ENCODE results near the gene ZBTB7C. TPM values are rescaled to one million over a fixed set of nuclear protein-coding genes. Genes with fewer than 3 reads are reported as not detected.

Gene ZBTB7C
- polyA plus RNA-seq, 1 donor, result 1.7 TPM

DNA sequence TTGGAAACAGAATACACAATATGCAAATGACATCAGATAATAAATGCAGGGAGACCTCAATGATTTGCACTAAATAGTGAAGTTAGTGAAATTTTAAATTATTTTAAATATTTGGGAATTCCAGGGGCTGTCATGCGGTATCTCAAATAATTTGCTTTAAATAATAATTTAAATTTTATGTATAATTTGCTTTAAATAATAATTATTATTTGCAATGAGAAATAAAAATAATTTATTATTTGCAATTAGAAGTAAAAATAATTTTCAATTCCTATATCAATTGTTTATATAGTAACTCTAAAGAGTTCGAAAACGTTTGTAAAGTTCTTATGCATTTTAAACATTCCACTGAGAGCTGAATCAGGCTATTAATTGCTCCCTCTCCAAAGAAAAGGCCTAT is 226.4 kb downstream of the ZBTB7C start:
- no peak overlapping the region for H3K27ac ChIP-seq (ENCODE audit: low read length)
- WGBS (ENCODE audit: insufficient coverage, low lambda C conversion rate), result 100% methylated on average over 1 of the region's 3 CpGs
- peaks cover 15% of the 10 kb centered on the region for H3K4me1 ChIP-seq (ENCODE audit: control insufficient read depth, insufficient read depth, low read length)
- no peaks in the 10 kb centered on the region for H3K9me3 ChIP-seq (ENCODE audit: control insufficient read depth, low read depth, low read length)
- no peaks in the 10 kb centered on the region for H3K27me3 ChIP-seq (ENCODE audit: control insufficient read depth, insufficient read depth, low read length)
- no peaks in the 10 kb centered on the region for H3K36me3 ChIP-seq (ENCODE audit: control insufficient read depth, insufficient read depth, low read length)
- no peak for DNase-seq
- no peak overlapping the region for H3K4me3 ChIP-seq (ENCODE audit: low read length)

- Histone ChIP-seq H3K36me3 (ENCODE audit: control insufficient read depth, insufficient read depth, low read length) (no peaks in the 10 kb centered on the region), H3K9me3 (ENCODE audit: control insufficient read depth, low read depth, low read length) (no peaks in the 10 kb centered on the region), H3K4me3 (ENCODE audit: low read length) (no peak overlapping the region), H3K27me3 (ENCODE audit: control insufficient read depth, insufficient read depth, low read length) (no peaks in the 10 kb centered on the region), H3K4me1 (ENCODE audit: control insufficient read depth, insufficient read depth, low read length) (peaks cover 15% of the 10 kb centered on the region), H3K27ac (ENCODE audit: low read length) (no peak overlapping the region)
- no peak for DNase-seq
- 84% methylated on average over 2 of the region's 4 CpGs for WGBS (ENCODE audit: insufficient coverage, low lambda C conversion rate)
Measured at GRCh38 chr18:48181857-48182256, 227.3 kb downstream of the ZBTB7C start.

DNA sequence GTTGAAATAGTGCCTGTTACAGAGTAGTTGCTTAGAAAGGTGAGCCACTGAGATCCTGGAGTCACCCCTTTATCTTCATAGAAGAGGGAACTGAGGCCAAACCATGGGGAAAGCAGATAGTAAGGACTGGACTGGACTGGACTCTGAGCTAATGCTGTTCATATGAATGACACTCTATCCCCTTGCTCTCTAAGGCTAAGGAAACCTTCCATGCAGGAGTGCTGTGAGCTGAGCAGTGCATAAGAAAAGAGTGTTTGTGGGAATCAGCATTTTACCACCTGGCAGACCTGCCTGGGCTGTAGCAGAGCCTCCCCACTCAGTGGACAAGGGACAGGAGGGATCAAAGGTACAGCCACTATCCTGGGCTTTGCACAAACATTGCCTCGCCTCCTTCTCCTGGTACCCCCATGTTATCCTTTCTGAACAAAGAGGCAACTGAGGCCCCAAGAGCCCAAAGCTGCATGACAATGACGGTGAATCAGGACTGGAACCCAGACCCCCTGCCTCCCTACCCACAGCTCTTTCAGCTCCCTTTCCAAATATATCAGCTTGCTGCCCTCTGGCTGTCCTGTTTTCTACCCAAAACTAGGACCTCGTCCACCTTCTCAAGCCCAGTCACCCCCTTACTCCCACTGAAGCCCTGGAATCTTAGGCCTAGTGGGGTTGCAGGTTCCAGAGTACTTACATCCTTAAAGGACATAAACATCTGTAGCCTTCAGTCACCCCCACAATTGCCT is 227.9 kb downstream of the ZBTB7C start:
- no peaks in the 10 kb centered on the region for H3K27me3 ChIP-seq (ENCODE audit: control insufficient read depth, insufficient read depth, low read length)
- H3K4me1 ChIP-seq (ENCODE audit: control insufficient read depth, insufficient read depth, low read length), result peaks cover 17% of the 10 kb centered on the region
- peak; percentile 73 to 80 for DNase-seq
- WGBS (ENCODE audit: insufficient coverage, low lambda C conversion rate), result 100% methylated on average over 1 of the region's 3 CpGs
- H3K27ac ChIP-seq (ENCODE audit: low read length), result no peak overlapping the region
- no peak overlapping the region for H3K4me3 ChIP-seq (ENCODE audit: low read length)
- no peaks in the 10 kb centered on the region for H3K9me3 ChIP-seq (ENCODE audit: control insufficient read depth, low read depth, low read length)
- no peaks in the 10 kb centered on the region for H3K36me3 ChIP-seq (ENCODE audit: control insufficient read depth, insufficient read depth, low read length)

DNA sequence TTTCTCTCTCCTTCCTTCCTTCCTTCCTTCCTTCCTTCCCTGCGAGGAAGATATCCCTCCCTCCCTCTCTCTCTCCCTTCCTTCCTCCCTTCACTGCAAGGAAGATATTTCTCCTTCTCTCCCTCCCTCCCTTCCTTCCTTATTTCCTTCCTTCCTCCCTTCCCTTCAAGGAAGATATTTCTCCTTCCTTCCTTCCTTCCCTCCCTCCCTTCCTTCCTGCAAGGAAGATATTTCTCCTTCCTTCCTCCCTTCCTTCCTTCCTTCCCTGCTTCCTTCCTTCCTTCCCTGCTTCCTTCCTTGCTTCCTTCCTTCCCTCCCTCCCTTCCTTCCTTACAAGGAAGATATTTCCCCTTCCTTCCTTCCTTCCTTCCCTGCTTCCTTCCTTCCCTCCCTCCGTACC is 229.5 kb downstream of the ZBTB7C start:
- H3K4me1 ChIP-seq (ENCODE audit: control insufficient read depth, insufficient read depth, low read length), result peaks cover 17% of the 10 kb centered on the region
- no peaks in the 10 kb centered on the region for H3K36me3 ChIP-seq (ENCODE audit: control insufficient read depth, insufficient read depth, low read length)
- no peak overlapping the region for H3K4me3 ChIP-seq (ENCODE audit: low read length)
- no peaks in the 10 kb centered on the region for H3K27me3 ChIP-seq (ENCODE audit: control insufficient read depth, insufficient read depth, low read length)
- no peaks in the 10 kb centered on the region for H3K9me3 ChIP-seq (ENCODE audit: control insufficient read depth, low read depth, low read length)
- no peak overlapping the region for H3K27ac ChIP-seq (ENCODE audit: low read length)
- DNase-seq, result no peak
- no CpG with 5 or more reads among the region's 2 CpGs for WGBS (ENCODE audit: insufficient coverage, low lambda C conversion rate)

DNA sequence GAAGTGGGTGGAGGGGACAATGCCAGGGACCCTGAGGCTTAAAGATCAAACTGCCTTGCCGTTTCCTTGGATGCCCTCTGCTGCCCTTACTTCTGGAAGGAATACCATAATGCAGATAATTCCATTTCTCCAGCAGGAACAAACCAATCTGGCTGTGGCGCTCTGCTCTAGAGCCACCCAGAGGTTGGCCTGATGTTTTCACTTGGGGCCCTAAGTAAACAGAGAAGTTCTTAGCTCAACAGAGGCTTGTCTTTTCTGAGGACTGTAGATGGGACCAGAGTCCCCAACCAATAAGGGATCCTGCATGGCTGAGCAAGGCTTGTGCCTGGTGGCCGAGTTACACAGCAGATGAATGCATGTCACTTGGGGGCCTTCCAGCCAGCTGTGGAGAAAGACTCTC is 230.2 kb downstream of the ZBTB7C start:
- Histone ChIP-seq H3K4me3 (ENCODE audit: low read length) (no peak overlapping the region), H3K4me1 (ENCODE audit: control insufficient read depth, insufficient read depth, low read length) (peaks cover 17% of the 10 kb centered on the region), H3K9me3 (ENCODE audit: control insufficient read depth, low read depth, low read length) (no peaks in the 10 kb centered on the region), H3K27me3 (ENCODE audit: control insufficient read depth, insufficient read depth, low read length) (no peaks in the 10 kb centered on the region), H3K36me3 (ENCODE audit: control insufficient read depth, insufficient read depth, low read length) (no peaks in the 10 kb centered on the region), H3K27ac (ENCODE audit: low read length) (no peak overlapping the region)
- DNase-seq, result peak in 1 of 2 donors; percentile 27
- WGBS (ENCODE audit: insufficient coverage, low lambda C conversion rate), result no CpG with 5 or more reads among the region's 3 CpGs

DNA sequence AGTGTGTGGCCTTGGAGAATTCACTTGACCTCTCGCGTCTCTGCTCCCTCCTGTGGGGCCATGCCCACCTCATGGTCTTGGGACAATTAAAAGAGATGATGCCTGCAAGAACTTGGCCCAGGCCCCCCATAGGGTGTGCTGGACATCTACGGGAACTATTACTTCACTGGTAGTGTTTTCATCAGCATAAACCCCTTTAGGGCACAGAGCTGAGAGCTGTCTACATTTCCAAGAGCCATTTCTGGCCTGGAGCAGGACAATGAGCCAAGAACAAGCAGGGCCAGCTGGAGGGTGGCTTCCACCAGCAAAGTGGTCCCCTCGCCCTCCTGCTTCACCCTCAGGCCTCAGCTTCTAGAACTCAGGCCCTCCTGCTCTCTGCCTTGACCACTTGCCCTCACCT is 232.3 kb downstream of the ZBTB7C start:
- Histone ChIP-seq H3K27ac (ENCODE audit: low read length) (no peak overlapping the region), H3K4me3 (ENCODE audit: low read length) (no peak overlapping the region), H3K36me3 (ENCODE audit: control insufficient read depth, insufficient read depth, low read length) (no peaks in the 10 kb centered on the region), H3K9me3 (ENCODE audit: control insufficient read depth, low read depth, low read length) (no peaks in the 10 kb centered on the region), H3K4me1 (ENCODE audit: control insufficient read depth, insufficient read depth, low read length) (peaks cover 17% of the 10 kb centered on the region), H3K27me3 (ENCODE audit: control insufficient read depth, insufficient read depth, low read length) (no peaks in the 10 kb centered on the region)
- DNase-seq, result no peak
- WGBS (ENCODE audit: insufficient coverage, low lambda C conversion rate), result no CpG with 5 or more reads among the region's 4 CpGs

DNA sequence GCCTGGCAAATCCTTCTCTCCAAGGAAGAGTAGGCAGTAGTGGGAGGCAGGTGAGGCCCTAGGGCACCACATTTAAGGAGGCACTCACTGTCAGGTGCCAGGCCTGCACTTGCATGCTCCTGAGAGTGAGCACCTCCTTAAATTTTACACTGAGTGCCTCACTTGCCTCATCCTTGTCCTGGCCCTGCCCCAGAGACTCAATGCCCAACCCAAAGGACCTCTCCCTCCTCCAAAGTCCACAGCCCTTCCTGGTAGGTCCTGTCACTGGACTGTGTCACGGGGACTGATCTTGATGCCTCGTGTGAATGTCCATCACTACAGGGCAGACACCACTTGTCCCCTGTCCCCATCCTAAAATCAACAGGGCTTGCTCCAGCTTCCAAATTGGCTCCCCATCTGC is 235.6 kb downstream of the ZBTB7C start:
- no CpG with 5 or more reads among the region's 2 CpGs for WGBS (ENCODE audit: insufficient coverage, low lambda C conversion rate)
- Histone ChIP-seq H3K9me3 (ENCODE audit: control insufficient read depth, low read depth, low read length) (no peaks in the 10 kb centered on the region), H3K36me3 (ENCODE audit: control insufficient read depth, insufficient read depth, low read length) (no peaks in the 10 kb centered on the region), H3K27me3 (ENCODE audit: control insufficient read depth, insufficient read depth, low read length) (no peaks in the 10 kb centered on the region), H3K4me1 (ENCODE audit: control insufficient read depth, insufficient read depth, low read length) (peaks cover 15% of the 10 kb centered on the region), H3K27ac (ENCODE audit: low read length) (no peak overlapping the region), H3K4me3 (ENCODE audit: low read length) (no peak overlapping the region)
- DNase-seq, result no peak

DNA sequence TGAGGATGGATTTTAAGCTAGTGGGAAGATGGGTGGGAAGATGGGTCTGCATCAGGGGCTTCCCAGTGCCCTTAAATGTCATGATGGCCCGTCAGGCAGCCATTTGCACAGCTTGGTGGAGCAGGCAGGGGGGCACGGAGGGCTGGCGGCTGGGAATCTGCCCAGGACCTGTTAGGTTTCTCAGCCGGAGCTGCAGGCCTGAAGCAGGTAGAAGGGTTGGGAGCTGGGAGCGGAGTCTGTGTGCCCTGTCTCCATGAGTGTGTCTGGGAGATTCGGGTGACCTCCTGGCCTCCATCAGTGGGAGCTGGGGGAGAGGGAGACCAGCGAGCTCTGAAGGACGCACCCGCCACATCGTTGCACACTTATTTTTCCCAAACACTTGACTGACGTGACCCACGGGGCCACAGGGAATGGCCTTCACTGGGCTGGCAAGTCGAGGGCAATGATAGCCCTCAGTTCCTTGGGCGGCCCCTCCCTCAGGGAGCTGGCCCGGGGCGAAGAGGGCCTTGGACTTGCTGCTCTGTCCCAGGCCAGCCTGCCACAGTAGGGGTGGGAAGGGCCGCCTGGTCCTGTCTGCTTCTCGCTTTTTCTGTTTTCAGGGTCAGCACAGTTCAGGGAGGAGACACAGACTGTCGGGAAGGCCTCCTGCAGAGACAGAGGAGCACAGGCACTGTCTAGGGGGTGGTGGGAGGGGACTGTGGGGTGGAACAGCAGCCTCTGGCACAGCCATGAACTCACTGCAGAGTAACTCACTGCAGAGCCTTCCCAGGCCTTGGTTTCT is 236.8 kb downstream of the ZBTB7C start:
- no peak for DNase-seq
- 100% methylated on average over 1 of the region's 19 CpGs for WGBS (ENCODE audit: insufficient coverage, low lambda C conversion rate)
- H3K4me1 ChIP-seq (ENCODE audit: control insufficient read depth, insufficient read depth, low read length), result peaks cover 26% of the 10 kb centered on the region
- no peaks in the 10 kb centered on the region for H3K27me3 ChIP-seq (ENCODE audit: control insufficient read depth, insufficient read depth, low read length)
- no peak overlapping the region for H3K4me3 ChIP-seq (ENCODE audit: low read length)
- no peak overlapping the region for H3K27ac ChIP-seq (ENCODE audit: low read length)
- H3K9me3 ChIP-seq (ENCODE audit: control insufficient read depth, low read depth, low read length), result no peaks in the 10 kb centered on the region
- H3K36me3 ChIP-seq (ENCODE audit: control insufficient read depth, insufficient read depth, low read length), result no peaks in the 10 kb centered on the region

- Histone ChIP-seq H3K27ac (ENCODE audit: low read length) (no peak overlapping the region), H3K9me3 (ENCODE audit: control insufficient read depth, low read depth, low read length) (no peaks in the 10 kb centered on the region), H3K4me1 (ENCODE audit: control insufficient read depth, insufficient read depth, low read length) (peaks cover 32% of the 10 kb centered on the region), H3K4me3 (ENCODE audit: low read length) (no peak overlapping the region), H3K27me3 (ENCODE audit: control insufficient read depth, insufficient read depth, low read length) (no peaks in the 10 kb centered on the region), H3K36me3 (ENCODE audit: control insufficient read depth, insufficient read depth, low read length) (no peaks in the 10 kb centered on the region)
- no peak for DNase-seq
- WGBS (ENCODE audit: insufficient coverage, low lambda C conversion rate), result no CpG with 5 or more reads among the region's 6 CpGs
Measured at GRCh38 chr18:48171490-48172188, 237.5 kb downstream of the ZBTB7C start.

DNA sequence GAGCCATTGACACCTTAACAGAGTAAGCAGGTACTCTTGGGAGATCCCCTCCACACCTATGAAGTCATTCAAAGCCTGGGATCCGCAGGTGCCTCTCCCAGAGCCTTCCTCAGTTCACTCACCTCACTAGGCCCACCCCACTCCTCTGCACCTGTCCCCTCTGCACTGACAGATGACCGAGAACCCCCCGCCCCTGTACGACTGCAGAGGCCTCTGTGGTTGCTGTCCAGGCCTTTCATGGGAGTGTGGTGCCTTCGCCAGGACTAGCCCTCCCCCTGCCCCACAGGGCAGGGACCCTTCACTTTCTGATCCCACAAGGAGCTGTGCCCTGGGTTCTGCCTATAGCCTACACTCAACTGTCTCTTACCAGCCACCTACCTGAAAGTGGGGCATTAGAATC is 238.5 kb downstream of the ZBTB7C start:
- Histone ChIP-seq H3K27ac (ENCODE audit: low read length) (no peak overlapping the region), H3K27me3 (ENCODE audit: control insufficient read depth, insufficient read depth, low read length) (no peaks in the 10 kb centered on the region), H3K4me1 (ENCODE audit: control insufficient read depth, insufficient read depth, low read length) (peaks cover 40% of the 10 kb centered on the region), H3K36me3 (ENCODE audit: control insufficient read depth, insufficient read depth, low read length) (no peaks in the 10 kb centered on the region), H3K9me3 (ENCODE audit: control insufficient read depth, low read depth, low read length) (no peaks in the 10 kb centered on the region), H3K4me3 (ENCODE audit: low read length) (no peak overlapping the region)
- DNase-seq, result no peak
- WGBS (ENCODE audit: insufficient coverage, low lambda C conversion rate), result no CpG with 5 or more reads among the region's 5 CpGs

Data from large intestine (tissue), 3 donors.